H1 (cell line): ENCODE measurements around the gene TTC23. TPM values are rescaled to one million over a fixed set of nuclear protein-coding genes. Genes with fewer than 3 reads are reported as not detected.

Experiments used
- CTCF ChIA-PET: fragments of 300-600 bp; sonication (Branson Sonifier 250); formaldehyde crosslinking; loops from one replicate; lab custom pipeline; 2021; ENCODE audit not compliant: partially characterized antibody; lab: Charles Lee
- POLR2A ChIA-PET: fragments of 300-600 bp; sonication (Branson Sonifier 250); formaldehyde crosslinking; loops from one replicate; lab custom pipeline; 2021; ENCODE audit warnings: inconsistent platforms; ENCODE audit not compliant: partially characterized antibody; lab: Charles Lee
- DNase-seq, 2 experiments: peaks; one replicate each; pipeline versions ENCODE4 v3.0.0 to v3.0.0-alpha.2; 2010 to 2022; ENCODE audit warnings: low spot score in 2 of 2, low read depth in 1 of 2, mixed read lengths in 1 of 2
- FAIRE-seq: peaks from 2 replicates; lab custom pipeline; 2011; peaks lifted over from hg19 to GRCh38; lab: Jason Lieb, UNC
- H2AFZ ChIP-seq: 2 replicates; pipeline ENCODE4 v1.8.1; 2012; ENCODE audit warnings: low read length, inconsistent platforms
- H2AK5ac ChIP-seq: 2 replicates; pipeline ENCODE4 v1.6.1; 2013; ENCODE audit warnings: low read depth, low read length
- H2BK120ac ChIP-seq: replicated peaks from 2 replicates; pipeline ENCODE3; 2013; ENCODE audit warnings: low read depth, low read length, inconsistent platforms
- H2BK12ac ChIP-seq: 2 replicates; pipeline ENCODE4 v1.6.1; 2013; ENCODE audit warnings: low read depth, low read length
- H2BK15ac ChIP-seq: 2 replicates; pipeline ENCODE4 v1.6.1; 2013; ENCODE audit warnings: low read length
- H2BK20ac ChIP-seq: 2 replicates; pipeline ENCODE4 v1.6.1; 2013; ENCODE audit warnings: low read length
- H2BK5ac ChIP-seq: 2 replicates; pipeline ENCODE4 v1.6.1; 2013; ENCODE audit warnings: low read depth, low read length
- H3K14ac ChIP-seq: 2 replicates; pipeline ENCODE4 v1.6.1; 2013; ENCODE audit warnings: inconsistent platforms; ENCODE audit not compliant: insufficient read length
- H3K18ac ChIP-seq: 2 replicates; pipeline ENCODE4 v1.6.1; 2013; ENCODE audit warnings: low read length; ENCODE audit errors: extremely low read depth
- H3K23ac ChIP-seq: 2 replicates; pipeline ENCODE4 v1.6.1; 2013; ENCODE audit warnings: inconsistent platforms; ENCODE audit not compliant: insufficient read length
- H3K23me2 ChIP-seq: 2 replicates; pipeline ENCODE4 v1.6.1; 2013; ENCODE audit warnings: low read depth, low read length
- H3K27ac ChIP-seq: 2 replicates; pipeline ENCODE4 v1.6.1; 2011; ENCODE audit warnings: low read depth, low read length, inconsistent platforms
- H3K27me3 ChIP-seq, 4 experiments: replicated peaks in 1 of 4; 1 replicate in 1 of 4; 2 replicates in 3 of 4; pipeline versions ENCODE4 v1.6.1 to v1.8.1; 2011 to 2013; ENCODE audit warnings: low read length in 3 of 4, mild to moderate bottlenecking in 3 of 4, inconsistent platforms in 2 of 4, mixed read lengths in 2 of 4, moderate library complexity in 1 of 4; ENCODE audit not compliant: control insufficient read depth in 3 of 4, insufficient read depth in 3 of 4; ENCODE audit errors: extremely low read depth in 1 of 4
- H3K36me3 ChIP-seq, 4 experiments: 2 replicates each; pipeline versions ENCODE4 v1.6.1 to v1.8.1; 2011 to 2013; ENCODE audit warnings: mild to moderate bottlenecking in 4 of 4, low read length in 3 of 4, moderate library complexity in 2 of 4, control low read depth in 1 of 4, inconsistent platforms in 1 of 4; ENCODE audit not compliant: insufficient read depth in 4 of 4, control insufficient read depth in 2 of 4
- H3K4ac ChIP-seq: replicated peaks from 2 replicates; pipeline ENCODE3; 2013; ENCODE audit warnings: low read length, low read depth, mixed read lengths, inconsistent platforms; ENCODE audit not compliant: insufficient read length
- H3K4me1 ChIP-seq, 4 experiments: replicated peaks in 1 of 4; 1 replicate in 1 of 4; 2 replicates in 3 of 4; pipeline versions ENCODE4 v1.6.1 to v1.8.1; 2011 to 2013; ENCODE audit warnings: low read length in 3 of 4, inconsistent platforms in 2 of 4, mixed read lengths in 1 of 4; ENCODE audit not compliant: insufficient read depth in 4 of 4, control insufficient read depth in 3 of 4
- H3K4me2 ChIP-seq, 2 experiments: 2 replicates each; pipeline versions ENCODE4 v1.6.1 to v1.8.1; 2011 to 2013; ENCODE audit warnings: low read depth in 2 of 2, low read length in 2 of 2, control low read depth in 1 of 2, inconsistent platforms in 1 of 2, mild to moderate bottlenecking in 1 of 2; ENCODE audit not compliant: insufficient read depth in 1 of 2
- H3K4me3 ChIP-seq, 4 experiments: fragments of 200-600, 300-600 bp in 1 of 4; sonication (generic), shearing (Covaris generic), sonication (Bioruptor Twin) in 1 of 4; 2 replicates each; pipeline versions ENCODE4 v1.5.1 to v1.8.1; 2011 to 2016; ENCODE audit warnings: low read length in 4 of 4, low read depth in 3 of 4, control low read depth in 2 of 4, inconsistent platforms in 2 of 4, mild to moderate bottlenecking in 2 of 4, mixed read lengths in 1 of 4, moderate library complexity in 1 of 4; ENCODE audit not compliant: insufficient read depth in 2 of 4; ENCODE audit errors: extremely low read depth in 1 of 4
- H3K56ac ChIP-seq: replicated peaks from 2 replicates; pipeline ENCODE3; 2013; ENCODE audit warnings: low read depth, mild to moderate bottlenecking, mixed read lengths, low read length, inconsistent platforms; ENCODE audit not compliant: insufficient read length
- H3K79me1 ChIP-seq: 2 replicates; pipeline ENCODE4 v1.6.1; 2013; ENCODE audit warnings: low read depth, low read length, control low read depth
- H3K79me2 ChIP-seq, 2 experiments: 2 replicates each; pipeline versions ENCODE4 v1.6.1 to v1.8.1; 2012 to 2013; ENCODE audit warnings: low read length in 2 of 2, mild to moderate bottlenecking in 2 of 2, inconsistent platforms in 1 of 2; ENCODE audit not compliant: insufficient read depth in 2 of 2, control insufficient read depth in 1 of 2
- H3K9ac ChIP-seq, 4 experiments: replicated peaks in 1 of 4; 1 replicate in 1 of 4; 2 replicates in 3 of 4; pipeline versions ENCODE4 v1.6.1 to v1.8.1; 2011 to 2013; ENCODE audit warnings: low read depth in 3 of 4, low read length in 3 of 4, control low read depth in 2 of 4, mild to moderate bottlenecking in 2 of 4, moderate library complexity in 2 of 4, inconsistent platforms in 1 of 4; ENCODE audit errors: extremely low read depth in 1 of 4
- H3K9me3 ChIP-seq, 2 experiments: 2 replicates each; pipeline versions ENCODE4 v1.6.1 to v1.8.1; 2012 to 2013; ENCODE audit warnings: mild to moderate bottlenecking in 2 of 2, moderate library complexity in 2 of 2, control low read depth in 1 of 2, inconsistent platforms in 1 of 2, low read depth in 1 of 2, low read length in 1 of 2, mixed read lengths in 1 of 2; ENCODE audit not compliant: insufficient read depth in 2 of 2
- H4K20me1 ChIP-seq, 2 experiments: replicated peaks in 1 of 2; 2 replicates each; pipeline versions ENCODE3 to v1.8.1; 2011 to 2013; ENCODE audit warnings: inconsistent platforms in 2 of 2, low read length in 2 of 2, mild to moderate bottlenecking in 1 of 2; ENCODE audit not compliant: insufficient read depth in 2 of 2, control insufficient read depth in 1 of 2
- H4K5ac ChIP-seq: 2 replicates; pipeline ENCODE4 v1.6.1; 2013; ENCODE audit warnings: low read length, low read depth, mixed read lengths, inconsistent platforms; ENCODE audit not compliant: insufficient read length
- H4K8ac ChIP-seq: 2 replicates; pipeline ENCODE4 v1.8.0; 2013; ENCODE audit warnings: mild to moderate bottlenecking, moderate library complexity, low read length, inconsistent platforms; ENCODE audit not compliant: insufficient read depth; ENCODE audit errors: extremely low read depth
- H4K91ac ChIP-seq: replicated peaks from 2 replicates; pipeline ENCODE3; 2013; ENCODE audit warnings: low read length, mixed read lengths, inconsistent platforms; ENCODE audit not compliant: insufficient read length
- CBX5 ChIP-seq: fragments of 300-800, 300-1000 bp; sonication (generic); IDR thresholded peaks from 2 replicates; pipeline ENCODE4 v1.7.1; 2016; ENCODE audit warnings: antibody characterized with exemption, low read length, low read depth
- CHD1 ChIP-seq: IDR thresholded peaks from 2 replicates; pipeline ENCODE4 v1.6.1; 2012; ENCODE audit warnings: low read depth, low read length, improper control_type of control experiment
- CTCF ChIP-seq, 3 experiments: IDR thresholded peaks; 1 replicate in 2 of 3; 2 replicates in 1 of 3; pipeline versions ENCODE4 v1.5.1 to v1.6.1; 2011; ENCODE audit warnings: low read length in 3 of 3, mild to moderate bottlenecking in 3 of 3, inconsistent platforms in 2 of 3, low read depth in 1 of 3, moderate library complexity in 1 of 3; ENCODE audit not compliant: insufficient read depth in 1 of 3; ENCODE audit errors: control extremely low read depth in 1 of 3
- HDAC2 ChIP-seq, 2 experiments: fragments of 300-600 bp in 1 of 2; sonication (generic) in 1 of 2; IDR thresholded peaks; 2 replicates each; pipeline ENCODE4 v1.6.1; 2011 to 2012; ENCODE audit warnings: low read depth in 2 of 2, low read length in 2 of 2, mild to moderate bottlenecking in 2 of 2, moderate library complexity in 2 of 2, borderline replicate concordance in 1 of 2, inconsistent platforms in 1 of 2
- RBBP5 ChIP-seq: IDR thresholded peaks from 2 replicates; pipeline ENCODE4 v1.7.1; 2012; ENCODE audit warnings: low read depth, mild to moderate bottlenecking, inconsistent platforms, low read length, moderate library complexity, borderline replicate concordance
- SIX5 ChIP-seq: IDR thresholded peaks from 2 replicates; pipeline ENCODE4 v1.6.1; 2011; ENCODE audit warnings: mild to moderate bottlenecking, low read depth, low read length
- SP1 ChIP-seq: IDR thresholded peaks from 2 replicates; pipeline ENCODE4 v1.6.1; 2011; ENCODE audit warnings: low read depth, low read length
- polyA plus RNA-seq, 7 experiments: library from polyadenylated mRNA; depleted of rRNA in 3 of 7; stranded (reverse) in 5 of 7; unstranded in 2 of 7; fragments of >200 nt in 5 of 7; fragments of 200-250 nt in 2 of 7; gene quantifications; 1 replicate in 5 of 7; 2 replicates in 1 of 7; 4 replicates in 1 of 7; pipeline versions ENCODE4 v1.2.1 to v1.2.3, GENCODE V29; 2011 to 2013; ENCODE audit warnings: missing spikeins in 2 of 7, mixed read lengths in 2 of 7
- total RNA-seq: library from RNA; stranded (reverse); fragmentation: NEBNext Ultra II Directional; extraction: Animal tissue kit (Norgen Biotek cat#: 25700); gene quantifications from 2 replicates; pipeline ENCODE4 v1.2.1, GENCODE V29; 2021

Gene TTC23
- total and polyA plus RNA-seq, 2 of the 8 experiments (the other 6 are each of a cell fraction or from before 2014, with no cell fraction given): 4.8 to 23.0 TPM

GRCh38 chr15:99295840-99296239, 46.5 kb upstream of the TTC23 start:
- H3K36me3 ChIP-seq: peaks cover 0 to 7% (median 0%) of the 10 kb centered on the region in 4 experiments; a peak in 1 of 8 replicates
- H2BK5ac ChIP-seq: 0 out of 2 replicates have a peak overlapping the region, but pooled peaks have one; percentile 29
- no peak overlapping the region for H3K14ac ChIP-seq
- ChIA-PET POLR2A (no interaction called here), CTCF (interaction anchor here (0.7 to 1.6 kb wide), 6 partner anchors 8 to 66 kb away, joined by 3 to 8 read pairs (median 4); no protein-coding TSS in a partner anchor)
- no peak overlapping the region for H3K4me3 ChIP-seq
- no peaks in the 10 kb centered on the region for H3K79me1 ChIP-seq
- H2AK5ac ChIP-seq: no peak overlapping the region
- peaks cover 0 to 13% (median 6%) of the 10 kb centered on the region in 4 experiments; a peak in 3 of 7 replicates for H3K4me1 ChIP-seq
- H3K9me3 ChIP-seq: peaks cover 0 to 5% of the 10 kb centered on the region in 2 experiments; a peak in 1 of 4 replicates
- H3K79me2 ChIP-seq: no peaks in the 10 kb centered on the region
- H4K91ac ChIP-seq: no peak overlapping the region
- H3K56ac ChIP-seq: no peak overlapping the region
- TF ChIP-seq SP1 (no peak), HDAC2 (IDR thresholded peaks at IDR 0.05; ENCODE audit: borderline replicate concordance in 1 of 2, low read depth in 2 of 2, low read length in 2 of 2) (no peak), CTCF (IDR thresholded peaks at IDR 0.05; ENCODE audit: control extremely low read depth in 1 of 3, insufficient read depth in 1 of 3, low read depth in 1 of 3, low read length in 3 of 3) (no peak), RBBP5 (no peak), CBX5 (no peak), SIX5 (no peak), CHD1 (no peak)
- H3K18ac ChIP-seq: no peak overlapping the region
- peak overlapping the region; percentile 50 for H4K5ac ChIP-seq
- H3K9ac ChIP-seq: no peak overlapping the region
- H2BK20ac ChIP-seq: no peak overlapping the region
- H2BK12ac ChIP-seq: no peak overlapping the region
- no peaks in the 10 kb centered on the region for H4K20me1 ChIP-seq
- H3K27ac ChIP-seq: 0 out of 2 replicates have a peak overlapping the region, but pooled peaks have one; percentile 11
- peak overlapping the region in 1 of 2 experiments; percentile 31; a peak in 1 of 4 replicates for H3K4me2 ChIP-seq
- no peak overlapping the region for H3K23ac ChIP-seq
- H2AFZ ChIP-seq: no peak overlapping the region
- no peak overlapping the region for H2BK120ac ChIP-seq
- no peak overlapping the region for H4K8ac ChIP-seq
- no peaks in the 10 kb centered on the region for H3K27me3 ChIP-seq
- H3K23me2 ChIP-seq: no peaks in the 10 kb centered on the region
- DNase-seq: no peak
- no peak for FAIRE-seq
- H2BK15ac ChIP-seq: 0 out of 2 replicates have a peak overlapping the region, but pooled peaks have one; percentile 9
- H3K4ac ChIP-seq: no peak overlapping the region
